ENCODE data around the gene MAP6.

Gene MAP6

GRCh38 chr11:75665126-75665525, 3.7 kb downstream of the MAP6 start:
- FAIRE-seq = no peak

- FAIRE-seq = no peak
Observed at GRCh38 chr11:75664389-75664788, 4.4 kb downstream of the MAP6 start.

GRCh38 chr11:75663808-75664207, 5.0 kb downstream of the MAP6 start:
- FAIRE-seq = no peak

- no peak for FAIRE-seq
Observed at GRCh38 chr11:75659836-75660235, 9.0 kb downstream of the MAP6 start.

GRCh38 chr11:75656044-75656727, 12.7 kb downstream of the MAP6 start:
- FAIRE-seq = no peak

- no peak for FAIRE-seq
Observed at GRCh38 chr11:75655605-75656004, 13.2 kb downstream of the MAP6 start.

- FAIRE-seq = no peak
Observed at GRCh38 chr11:75654314-75654713, 14.5 kb downstream of the MAP6 start.

- FAIRE-seq = no peak
Observed at GRCh38 chr11:75653532-75653931, 15.3 kb downstream of the MAP6 start.

- FAIRE-seq = no peak
Observed at GRCh38 chr11:75652936-75653335, 15.9 kb downstream of the MAP6 start.

- no peak for FAIRE-seq
Observed at GRCh38 chr11:75651218-75651617, 17.6 kb downstream of the MAP6 start.

- no peak for FAIRE-seq
Observed at GRCh38 chr11:75650167-75650723, 18.6 kb downstream of the MAP6 start.

- FAIRE-seq = no peak
Observed at GRCh38 chr11:75644946-75645345, 23.9 kb downstream of the MAP6 start.

- no peak for FAIRE-seq
Observed at GRCh38 chr11:75644370-75644769, 24.5 kb downstream of the MAP6 start.

- FAIRE-seq = no peak
Observed at GRCh38 chr11:75642402-75643113, 26.3 kb downstream of the MAP6 start.

GRCh38 chr11:75639762-75640181, 29.1 kb downstream of the MAP6 start:
- FAIRE-seq = no peak

- no peak for FAIRE-seq
Observed at GRCh38 chr11:75637998-75638397, 30.8 kb downstream of the MAP6 start.

GRCh38 chr11:75635066-75635862, 33.6 kb downstream of the MAP6 start:
- no peak for FAIRE-seq

- no peak for FAIRE-seq
Observed at GRCh38 chr11:75633409-75634066, 35.3 kb downstream of the MAP6 start.

- no peak for FAIRE-seq
Observed at GRCh38 chr11:75632962-75633361, 35.9 kb downstream of the MAP6 start.

- no peak for FAIRE-seq
Observed at GRCh38 chr11:75632450-75632849, 36.4 kb downstream of the MAP6 start.

GRCh38 chr11:75631086-75631730, 37.6 kb downstream of the MAP6 start:
- FAIRE-seq = no peak

- no peak for FAIRE-seq
Observed at GRCh38 chr11:75627906-75628668, 40.8 kb downstream of the MAP6 start.

All from TTC549 (cell line).